MCF 10A (cell line): Measurements from ENCODE around the gene LILRB1. TPM values are rescaled to one million over a fixed set of nuclear protein-coding genes. Genes with fewer than 3 reads are reported as not detected.
"Not testable (repeated sequence)": the region's sequence is repeated elsewhere in the genome, so short reads cannot be mapped to it uniquely, and the experiment has no call there.

ENCODE experiments used
- BruUV-seq: library from RNA; stranded (reverse); fragments of 400-500 nt; replicated peaks from 2 replicates; lab custom pipeline; 2021; lab: Mats Ljungman, UMichigan
- CTCF ChIA-PET: fragments of 300-600 bp; sonication (Branson Sonifier 250); formaldehyde crosslinking; extraction: SDS; loops from one replicate; lab custom pipeline; 2021; ENCODE audit warnings: antibody characterized with exemption, inconsistent platforms; lab: Yijun Ruan, JAX
- POLR2A ChIA-PET: fragments of 300-600, 350-650 bp; sonication (Branson Sonifier 250); formaldehyde crosslinking; extraction: SDS; loops from one replicate; lab custom pipeline; 2020; ENCODE audit warnings: antibody characterized with exemption, inconsistent platforms; lab: Yijun Ruan, JAX
- DNase-seq: peaks from one replicate; pipeline ENCODE4 v3.0.0-alpha.2; 2018; ENCODE audit not compliant: unreplicated experiment
- H3K27ac Mint-ChIP-seq: one replicate; pipeline ENCODE4 v1.8.0; 2022; ENCODE audit warnings: mild to moderate bottlenecking, low read depth, mixed read lengths; ENCODE audit not compliant: unreplicated experiment
- H3K27me3 Mint-ChIP-seq: one replicate; pipeline ENCODE4 v1.8.0; 2022; ENCODE audit warnings: mixed read lengths; ENCODE audit not compliant: insufficient read depth, unreplicated experiment
- H3K36me3 Mint-ChIP-seq: one replicate; pipeline ENCODE4 v1.8.0; 2022; ENCODE audit warnings: mild to moderate bottlenecking, moderate library complexity, mixed read lengths; ENCODE audit not compliant: insufficient read depth, unreplicated experiment
- H3K4me1 Mint-ChIP-seq: one replicate; pipeline ENCODE4 v1.8.0; 2022; ENCODE audit warnings: mixed read lengths; ENCODE audit not compliant: insufficient read depth, unreplicated experiment
- H3K4me3 Mint-ChIP-seq: one replicate; pipeline ENCODE4 v1.8.0; 2022; ENCODE audit warnings: mild to moderate bottlenecking, moderate library complexity, mixed read lengths; ENCODE audit not compliant: unreplicated experiment
- H3K9me3 Mint-ChIP-seq: one replicate; pipeline ENCODE4 v1.8.0; 2022; ENCODE audit warnings: mixed read lengths; ENCODE audit not compliant: unreplicated experiment
- intact Hi-C: fragments of 100-400 bp; cut with micrococcal nuclease; formaldehyde crosslinking; loops from 2 replicates; pipeline ENCODE4 v1.14.1; 2022
- total RNA-seq: library from RNA; stranded (reverse); gene quantifications from 2 replicates; pipeline ENCODE4 v1.2.3, GENCODE V29; 2022
- TF ChIP-seq, protein P1 (sequence below): fragments of 200-600 bp; IDR thresholded peaks from one replicate; pipeline ENCODE4 v1.8.0; 2022; ENCODE audit warnings: antibody characterized with exemption, mild to moderate bottlenecking; ENCODE audit not compliant: unreplicated experiment

LILRB1 gene
- total RNA-seq, 1 experiment from 2014 or later: not detected

DNA sequence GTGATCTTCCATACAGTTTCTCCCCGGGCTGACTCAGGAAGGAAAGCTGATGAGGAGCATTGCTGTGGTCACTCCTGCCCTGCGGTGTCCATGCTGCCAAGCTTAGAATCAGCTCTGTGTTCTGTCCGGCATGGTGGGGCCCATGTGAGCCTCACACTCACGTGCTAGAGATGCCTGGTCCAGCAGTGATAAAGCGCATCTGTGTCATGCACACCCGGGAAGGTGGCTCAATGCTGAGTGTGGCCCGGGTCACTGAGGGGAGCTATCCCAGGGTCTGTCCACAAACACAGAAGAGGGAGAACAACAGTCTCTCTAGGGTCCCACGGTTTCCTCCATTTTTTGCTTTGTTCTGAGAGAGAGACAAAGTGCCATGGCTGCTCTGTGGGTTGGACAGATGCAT is 3.5 kb upstream of the LILRB1 start:
- TF ChIP-seq, protein P1, sequence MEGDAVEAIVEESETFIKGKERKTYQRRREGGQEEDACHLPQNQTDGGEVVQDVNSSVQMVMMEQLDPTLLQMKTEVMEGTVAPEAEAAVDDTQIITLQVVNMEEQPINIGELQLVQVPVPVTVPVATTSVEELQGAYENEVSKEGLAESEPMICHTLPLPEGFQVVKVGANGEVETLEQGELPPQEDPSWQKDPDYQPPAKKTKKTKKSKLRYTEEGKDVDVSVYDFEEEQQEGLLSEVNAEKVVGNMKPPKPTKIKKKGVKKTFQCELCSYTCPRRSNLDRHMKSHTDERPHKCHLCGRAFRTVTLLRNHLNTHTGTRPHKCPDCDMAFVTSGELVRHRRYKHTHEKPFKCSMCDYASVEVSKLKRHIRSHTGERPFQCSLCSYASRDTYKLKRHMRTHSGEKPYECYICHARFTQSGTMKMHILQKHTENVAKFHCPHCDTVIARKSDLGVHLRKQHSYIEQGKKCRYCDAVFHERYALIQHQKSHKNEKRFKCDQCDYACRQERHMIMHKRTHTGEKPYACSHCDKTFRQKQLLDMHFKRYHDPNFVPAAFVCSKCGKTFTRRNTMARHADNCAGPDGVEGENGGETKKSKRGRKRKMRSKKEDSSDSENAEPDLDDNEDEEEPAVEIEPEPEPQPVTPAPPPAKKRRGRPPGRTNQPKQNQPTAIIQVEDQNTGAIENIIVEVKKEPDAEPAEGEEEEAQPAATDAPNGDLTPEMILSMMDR: no peak
- H3K27me3 Mint-ChIP-seq: no peaks in the 10 kb centered on the region
- no peaks in the 10 kb centered on the region for H3K4me1 Mint-ChIP-seq
- ChIA-PET CTCF (no interaction called here), POLR2A (no interaction called here)
- H3K9me3 Mint-ChIP-seq: peaks cover 42% of the 10 kb centered on the region
- H3K27ac Mint-ChIP-seq: no peak overlapping the region
- intact Hi-C loops: no loop called here
- H3K4me3 Mint-ChIP-seq: no peak overlapping the region
- H3K36me3 Mint-ChIP-seq: no peaks in the 10 kb centered on the region
- no TSS peak for BruUV-seq
- no peak for DNase-seq

DNA sequence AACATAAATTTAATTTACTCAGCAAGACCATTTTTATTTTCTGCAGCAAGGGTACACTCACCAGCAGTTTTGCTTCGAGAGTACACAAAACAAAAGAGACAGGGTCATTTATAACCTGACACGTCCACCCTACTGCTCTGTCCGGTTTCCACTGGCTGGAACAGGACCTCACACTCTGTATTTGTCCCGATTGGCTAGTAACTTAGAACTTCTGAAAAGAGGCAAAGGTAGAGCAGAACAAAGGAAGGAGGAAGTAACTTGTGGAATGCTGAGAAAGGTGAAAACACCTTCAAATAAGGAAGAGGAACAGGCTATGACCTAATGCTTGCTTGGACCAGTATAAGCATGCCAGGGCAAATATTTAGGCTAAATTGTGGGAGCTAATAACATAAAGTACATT is 2.4 kb upstream of the LILRB1 start:
- H3K27ac Mint-ChIP-seq, DNase-seq, H3K27me3 Mint-ChIP-seq, H3K4me1 Mint-ChIP-seq, POLR2A ChIA-PET, BruUV-seq, H3K4me3 Mint-ChIP-seq, H3K36me3 Mint-ChIP-seq, intact Hi-C loops: not testable (repeated sequence)
- CTCF ChIA-PET: interaction anchor here (0.7 kb wide), 1 partner anchor 221 kb away, joined by 3 read pairs; no protein-coding TSS in a partner anchor
- peaks cover 30% of the 10 kb centered on the region for H3K9me3 Mint-ChIP-seq

DNA sequence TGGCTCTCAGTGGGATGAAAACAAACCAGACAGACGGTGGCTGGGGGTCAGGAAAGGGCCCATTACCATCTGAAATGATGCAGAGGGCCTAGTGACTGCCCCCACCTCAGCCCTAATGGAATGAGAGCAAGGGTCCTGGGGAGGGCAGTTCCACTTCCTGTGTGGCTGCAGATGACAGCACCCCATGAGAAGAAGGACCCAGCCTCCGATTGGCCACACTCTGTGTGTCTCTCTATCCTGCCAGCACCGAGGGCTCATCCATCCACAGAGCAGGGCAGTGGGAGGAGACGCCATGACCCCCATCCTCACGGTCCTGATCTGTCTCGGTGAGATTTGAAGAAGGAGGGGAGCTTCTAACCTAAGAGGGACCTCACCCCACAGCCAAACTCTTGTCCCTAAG is 498 bp downstream of the LILRB1 start:
- POLR2A ChIA-PET: no interaction called here
- Mint-ChIP-seq H3K27ac (no peak overlapping the region), H3K4me3 (no peak overlapping the region), H3K9me3 (peaks cover 23% of the 10 kb centered on the region), H3K4me1 (no peaks in the 10 kb centered on the region), H3K36me3 (no peaks in the 10 kb centered on the region), H3K27me3 (no peaks in the 10 kb centered on the region)
- CTCF ChIA-PET: no interaction called here
- no TSS peak for BruUV-seq
- TF ChIP-seq, protein P1: no peak
- no peak for DNase-seq
- intact Hi-C loops: no loop called here

DNA sequence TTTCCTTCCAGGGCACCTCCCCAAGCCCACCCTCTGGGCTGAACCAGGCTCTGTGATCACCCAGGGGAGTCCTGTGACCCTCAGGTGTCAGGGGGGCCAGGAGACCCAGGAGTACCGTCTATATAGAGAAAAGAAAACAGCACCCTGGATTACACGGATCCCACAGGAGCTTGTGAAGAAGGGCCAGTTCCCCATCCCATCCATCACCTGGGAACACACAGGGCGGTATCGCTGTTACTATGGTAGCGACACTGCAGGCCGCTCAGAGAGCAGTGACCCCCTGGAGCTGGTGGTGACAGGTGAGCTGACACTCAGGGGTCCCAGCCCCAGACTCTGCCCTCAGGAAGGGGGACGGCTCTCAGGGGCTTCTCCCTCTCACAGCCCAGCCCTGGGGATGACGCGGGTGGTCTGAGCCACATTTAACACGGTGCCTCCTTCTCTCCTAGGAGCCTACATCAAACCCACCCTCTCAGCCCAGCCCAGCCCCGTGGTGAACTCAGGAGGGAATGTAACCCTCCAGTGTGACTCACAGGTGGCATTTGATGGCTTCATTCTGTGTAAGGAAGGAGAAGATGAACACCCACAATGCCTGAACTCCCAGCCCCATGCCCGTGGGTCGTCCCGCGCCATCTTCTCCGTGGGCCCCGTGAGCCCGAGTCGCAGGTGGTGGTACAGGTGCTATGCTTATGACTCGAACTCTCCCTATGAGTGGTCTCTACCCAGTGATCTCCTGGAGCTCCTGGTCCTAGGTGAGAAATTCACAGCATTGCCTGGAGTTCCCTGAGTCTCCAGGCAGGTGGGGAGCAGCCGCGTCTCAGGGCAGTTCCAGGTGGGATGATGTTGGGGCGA is 1.4 kb downstream of the LILRB1 start:
- H3K9me3 Mint-ChIP-seq: peaks cover 17% of the 10 kb centered on the region
- CTCF ChIA-PET, DNase-seq, H3K27ac Mint-ChIP-seq, BruUV-seq, H3K4me3 Mint-ChIP-seq, H3K4me1 Mint-ChIP-seq, H3K36me3 Mint-ChIP-seq, POLR2A ChIA-PET, H3K27me3 Mint-ChIP-seq, intact Hi-C loops: not testable (repeated sequence)

DNA sequence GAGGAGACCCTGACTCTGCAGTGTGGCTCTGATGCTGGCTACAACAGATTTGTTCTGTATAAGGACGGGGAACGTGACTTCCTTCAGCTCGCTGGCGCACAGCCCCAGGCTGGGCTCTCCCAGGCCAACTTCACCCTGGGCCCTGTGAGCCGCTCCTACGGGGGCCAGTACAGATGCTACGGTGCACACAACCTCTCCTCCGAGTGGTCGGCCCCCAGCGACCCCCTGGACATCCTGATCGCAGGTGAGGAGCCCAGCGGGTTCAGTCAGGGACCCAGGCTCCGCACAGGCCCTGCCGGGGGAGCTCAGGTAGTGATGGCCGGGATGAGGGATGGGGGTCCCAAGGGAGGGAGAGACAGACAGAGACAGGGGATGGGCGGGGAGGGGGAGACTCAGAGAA is 2.2 kb downstream of the LILRB1 start:
- H3K4me3 Mint-ChIP-seq, H3K36me3 Mint-ChIP-seq, H3K27me3 Mint-ChIP-seq, H3K4me1 Mint-ChIP-seq, intact Hi-C loops, POLR2A ChIA-PET, DNase-seq, H3K27ac Mint-ChIP-seq, CTCF ChIA-PET, BruUV-seq: not testable (repeated sequence)
- H3K9me3 Mint-ChIP-seq: peaks cover 17% of the 10 kb centered on the region
